Uterus (tissue), 4 donors: ENCODE data around the gene ALPI. TPM values are rescaled to one million over a fixed set of nuclear protein-coding genes. Genes with fewer than 3 reads are reported as not detected.

Source experiments
- DNase-seq, 2 donors: peaks; one replicate each; pipeline ENCODE4 v3.0.0-alpha.2; 2019 to 2020
- H3K27ac ChIP-seq, 2 donors: fragments of 200-600 bp; sonication (generic); 1 replicate in 1 of 2; 2 replicates in 1 of 2; pipeline ENCODE4 v1.5.1; 2016 to 2018
- H3K27me3 ChIP-seq, 2 donors: fragments of 200-600 bp; sonication (generic); one replicate each; pipeline ENCODE4 v1.5.1; 2018 to 2019; ENCODE audit warnings: control low read depth in 1 of 2
- H3K36me3 ChIP-seq, 2 donors: fragments of 200-600 bp; sonication (generic); one replicate each; pipeline ENCODE4 v1.5.1; 2019; ENCODE audit warnings: control low read depth in 1 of 2
- H3K4me1 ChIP-seq, 2 donors: fragments of 200-600 bp; sonication (generic); one replicate each; pipeline ENCODE4 v1.5.1; 2018 to 2019; ENCODE audit warnings: control low read depth in 1 of 2
- H3K4me3 ChIP-seq, 2 donors: fragments of 200-600 bp; sonication (generic); 1 replicate in 1 of 2; 2 replicates in 1 of 2; pipeline ENCODE4 v1.5.1; 2018 to 2019; ENCODE audit warnings: mild to moderate bottlenecking in 1 of 2
- H3K9me3 ChIP-seq, 2 donors: fragments of 200-600 bp; sonication (generic); one replicate each; pipeline ENCODE4 v1.5.1; 2019; ENCODE audit warnings: control low read depth in 1 of 2
- CTCF ChIP-seq, 4 experiments: fragments of 200-600 bp in 2 of 4; fragments of 450-650 bp in 2 of 4; sonication (generic) in 2 of 4; IDR thresholded peaks; one replicate each; pipeline ENCODE4 v1.5.1; 2016 to 2019; ENCODE audit warnings: antibody characterized with exemption in 4 of 4, mild to moderate bottlenecking in 2 of 4, moderate library complexity in 1 of 4
- POLR2A ChIP-seq, 2 donors: fragments of 450-650 bp; IDR thresholded peaks; one replicate each; pipeline ENCODE4 v1.6.1; 2016; ENCODE audit warnings: antibody characterized with exemption in 2 of 2, mild to moderate bottlenecking in 1 of 2, moderate library complexity in 1 of 2
- intact Hi-C: fragments of 100-400 bp; cut with DNase I; formaldehyde crosslinking; loops from one replicate; pipeline ENCODE4 v1.15.1; 2023; ENCODE audit warnings: low total_unique reads
- total RNA-seq, 4 donors: library from RNA; depleted of rRNA in 3 of 4; stranded (reverse); fragments of >200 nt in 3 of 4; gene quantifications; one replicate each; pipeline versions ENCODE4 v1.1.0 to v1.2.4, GENCODE V29; 2014 to 2023
- donor health status: DM: yes; HTN: yes; CAD: no.

The ALPI gene
- total RNA-seq, 4 donors from 2014 or later: not detected

GRCh38 chr2:232411901-232412629 lies 43.9 kb upstream of the ALPI start:
- intact Hi-C loops: no loop called here
- H3K27me3 ChIP-seq: no peaks in the 10 kb centered on the region
- DNase-seq: no peak
- no peaks in the 10 kb centered on the region for H3K4me1 ChIP-seq
- H3K36me3 ChIP-seq: no peaks in the 10 kb centered on the region
- H3K4me3 ChIP-seq: no peak overlapping the region
- no peaks in the 10 kb centered on the region for H3K9me3 ChIP-seq
- TF ChIP-seq POLR2A (IDR thresholded peaks at IDR 0.05) (no peak), CTCF (IDR thresholded peaks at IDR 0.05) (no peak)
- H3K27ac ChIP-seq: no peak overlapping the region

- Histone ChIP-seq H3K36me3 (no peaks in the 10 kb centered on the region), H3K4me1 (no peaks in the 10 kb centered on the region), H3K27me3 (no peaks in the 10 kb centered on the region), H3K27ac (no peak overlapping the region), H3K9me3 (no peaks in the 10 kb centered on the region), H3K4me3 (no peak overlapping the region)
- intact Hi-C loops: no loop called here
- no peak for TF ChIP-seq POLR2A (IDR thresholded peaks at IDR 0.05)
- DNase-seq: no peak
Observed at GRCh38 chr2:232412986-232413385, 43.0 kb upstream of the ALPI start.

- intact Hi-C loops: no loop called here
- H3K27me3 ChIP-seq: no peaks in the 10 kb centered on the region
- no peak overlapping the region for H3K4me3 ChIP-seq
- H3K36me3 ChIP-seq: no peaks in the 10 kb centered on the region
- no peak overlapping the region for H3K27ac ChIP-seq
- no peak for DNase-seq
- no peak for TF ChIP-seq POLR2A (IDR thresholded peaks at IDR 0.05)
- TF ChIP-seq CTCF (IDR thresholded peaks at IDR 0.05): no peak
- peaks cover 0 to 5% of the 10 kb centered on the region in 2 donors for H3K4me1 ChIP-seq
- no peaks in the 10 kb centered on the region for H3K9me3 ChIP-seq
Observed at GRCh38 chr2:232415138-232415690, 40.7 kb upstream of the ALPI start.

GRCh38 chr2:232415736-232416520 lies 40.0 kb upstream of the ALPI start:
- peaks cover 0 to 1% of the 10 kb centered on the region in 2 donors for H3K27me3 ChIP-seq
- no peak overlapping the region for H3K27ac ChIP-seq
- no peak overlapping the region for H3K4me3 ChIP-seq
- no peaks in the 10 kb centered on the region for H3K9me3 ChIP-seq
- intact Hi-C loops: no loop called here
- H3K4me1 ChIP-seq: peaks cover 0 to 5% of the 10 kb centered on the region in 2 donors
- H3K36me3 ChIP-seq: no peaks in the 10 kb centered on the region
- DNase-seq: no peak
- TF ChIP-seq POLR2A (IDR thresholded peaks at IDR 0.05): no peak
- TF ChIP-seq CTCF (IDR thresholded peaks at IDR 0.05): no peak

- H3K9me3 ChIP-seq: no peaks in the 10 kb centered on the region
- intact Hi-C loops: no loop called here
- peaks cover 0 to 5% of the 10 kb centered on the region in 2 donors for H3K4me1 ChIP-seq
- H3K4me3 ChIP-seq: no peak overlapping the region
- no peak overlapping the region for H3K27ac ChIP-seq
- DNase-seq: no peak
- peaks cover 0 to 9% of the 10 kb centered on the region in 2 donors for H3K27me3 ChIP-seq
- H3K36me3 ChIP-seq: no peaks in the 10 kb centered on the region
- no peak for TF ChIP-seq CTCF (IDR thresholded peaks at IDR 0.05)
Observed at GRCh38 chr2:232416521-232417470, 39.2 kb upstream of the ALPI start.
